ENCODE data around the gene CAPN5.

Gene CAPN5

DNA sequence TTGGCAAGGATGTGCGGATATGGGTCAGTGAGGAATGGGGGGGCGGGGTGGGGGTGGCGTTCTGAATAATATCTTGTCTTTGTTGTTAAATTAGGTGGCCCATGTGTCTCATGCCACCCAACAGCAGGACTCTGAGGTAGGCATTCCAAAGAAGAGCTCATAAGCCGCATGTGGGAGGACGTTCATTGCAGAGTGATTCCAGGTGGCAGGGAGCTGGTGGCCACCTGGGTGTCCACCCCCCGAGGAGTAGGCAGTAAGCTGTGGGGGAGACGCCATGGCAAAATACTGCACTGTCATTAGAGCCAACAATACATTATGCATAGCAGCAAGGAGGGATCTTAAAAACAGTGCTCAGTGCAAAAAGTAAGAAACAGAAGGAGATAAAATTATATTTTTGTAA, 14.3 kb upstream of the CAPN5 start:
- H2BK120ac ChIP-seq (ENCODE audit: insufficient read depth, low read length, poor library complexity): no peak overlapping the region
- no peaks in the 10 kb centered on the region for H3K36me3 ChIP-seq (ENCODE audit: control insufficient read depth in 1 of 2, insufficient read depth in 2 of 2, low read length in 2 of 2)
- no peak overlapping the region for H4K12ac ChIP-seq (ENCODE audit: low read depth, low read length)
- no peak overlapping the region for H2BK5ac ChIP-seq (ENCODE audit: low read depth, low read length, poor library complexity)
- H4K8ac ChIP-seq (ENCODE audit: low read depth, low read length): no peak overlapping the region
- H3K9me3 ChIP-seq (ENCODE audit: insufficient read depth, low read depth, low read length): peaks cover 11% of the 10 kb centered on the region
- H3K4me2 ChIP-seq (ENCODE audit: low read length): no peak overlapping the region
- no peak overlapping the region for H3K4ac ChIP-seq (ENCODE audit: low read depth, low read length)
- no peak for DNase-seq
- no peak overlapping the region for H2AK5ac ChIP-seq (ENCODE audit: low read length)
- no CpG with 5 or more reads among the region's 7 CpGs for WGBS (ENCODE audit: extremely low coverage, insufficient coverage, insufficient read length)
- no peaks in the 10 kb centered on the region for H3K4me1 ChIP-seq (ENCODE audit: control insufficient read depth in 1 of 2, insufficient read depth in 2 of 2, low read length in 2 of 2)
- H3K79me2 ChIP-seq (ENCODE audit: control insufficient read depth, insufficient read depth, low read length, poor library complexity): no peaks in the 10 kb centered on the region
- no peaks in the 10 kb centered on the region for H3K27me3 ChIP-seq (ENCODE audit: insufficient read depth, low read length)
- no peak overlapping the region for H3K4me3 ChIP-seq (ENCODE audit: low read depth, low read length)
- no peak overlapping the region for H3K18ac ChIP-seq (ENCODE audit: low read length)
- no peak overlapping the region for H2BK12ac ChIP-seq (ENCODE audit: low read length)
- no peak overlapping the region for H2AFZ ChIP-seq (ENCODE audit: insufficient read depth, low read length, poor library complexity)
- H3K14ac ChIP-seq (ENCODE audit: low read length): no peak overlapping the region
- no peaks in the 10 kb centered on the region for H3K79me1 ChIP-seq (ENCODE audit: low read length)
- H4K91ac ChIP-seq (ENCODE audit: low read depth, low read length): no peak overlapping the region
- H3K23ac ChIP-seq (ENCODE audit: low read length): no peak overlapping the region
- no peak overlapping the region for H3K9ac ChIP-seq (ENCODE audit: low read length)
- H3K27ac ChIP-seq (ENCODE audit: low read depth, low read length): no peak overlapping the region

DNA sequence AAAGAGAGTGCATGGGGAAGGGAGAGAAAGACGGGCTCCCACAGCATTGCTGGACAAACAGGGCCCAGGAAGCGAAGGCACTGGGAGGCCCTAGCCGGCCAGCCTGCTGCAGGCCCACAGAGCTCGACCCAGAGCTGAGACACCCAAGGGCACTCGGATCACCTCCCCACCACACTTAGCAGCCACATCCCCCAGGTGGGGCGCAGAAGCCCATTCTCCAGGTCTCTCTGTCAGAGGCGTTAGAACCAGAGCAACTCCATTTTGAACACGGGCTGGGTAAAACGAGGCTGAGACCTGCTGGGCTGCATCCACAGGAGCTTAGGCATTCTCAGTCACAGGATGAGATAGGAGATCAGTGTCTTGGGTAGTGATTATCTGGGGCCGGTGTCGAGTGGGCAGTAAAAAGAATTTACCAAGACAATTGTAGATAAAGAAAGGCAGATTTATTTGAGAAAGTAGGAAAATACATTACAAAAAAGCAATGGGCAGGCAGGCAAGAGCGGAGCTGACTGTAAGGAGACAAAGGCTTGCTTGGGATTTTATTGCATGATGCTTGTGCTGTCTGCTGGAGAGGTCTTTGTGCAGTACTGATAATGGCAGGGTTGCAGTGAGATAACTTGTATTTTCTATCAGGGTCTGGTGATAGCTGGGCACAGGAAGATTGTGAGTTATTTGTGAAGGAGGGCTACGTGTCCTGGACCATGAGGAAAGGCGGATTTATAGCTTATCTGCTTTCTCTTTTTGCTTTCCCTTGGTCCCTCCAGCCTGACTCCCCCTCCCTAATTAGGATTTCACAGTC, 13.4 kb upstream of the CAPN5 start:
- Histone ChIP-seq H2AK5ac (ENCODE audit: low read length) (no peak overlapping the region), H3K79me2 (ENCODE audit: control insufficient read depth, insufficient read depth, low read length, poor library complexity) (no peaks in the 10 kb centered on the region), H2BK120ac (ENCODE audit: insufficient read depth, low read length, poor library complexity) (no peak overlapping the region), H3K27ac (ENCODE audit: low read depth, low read length) (no peak overlapping the region), H3K4me2 (ENCODE audit: low read length) (no peak overlapping the region), H3K14ac (ENCODE audit: low read length) (no peak overlapping the region), H3K18ac (ENCODE audit: low read length) (no peak overlapping the region), H3K4me3 (ENCODE audit: low read depth, low read length) (no peak overlapping the region), H2AFZ (ENCODE audit: insufficient read depth, low read length, poor library complexity) (no peak overlapping the region), H3K4ac (ENCODE audit: low read depth, low read length) (no peak overlapping the region), H3K27me3 (ENCODE audit: insufficient read depth, low read length) (no peaks in the 10 kb centered on the region), H3K79me1 (ENCODE audit: low read length) (no peaks in the 10 kb centered on the region), H3K9ac (ENCODE audit: low read length) (no peak overlapping the region), H4K12ac (ENCODE audit: low read depth, low read length) (no peak overlapping the region), H3K4me1 (ENCODE audit: control insufficient read depth in 1 of 2, insufficient read depth in 2 of 2, low read length in 2 of 2) (no peaks in the 10 kb centered on the region), H3K23ac (ENCODE audit: low read length) (no peak overlapping the region), H4K91ac (ENCODE audit: low read depth, low read length) (no peak overlapping the region), H3K9me3 (ENCODE audit: insufficient read depth, low read depth, low read length) (peaks cover 14% of the 10 kb centered on the region), H4K8ac (ENCODE audit: low read depth, low read length) (no peak overlapping the region), H3K36me3 (ENCODE audit: control insufficient read depth in 1 of 2, insufficient read depth in 2 of 2, low read length in 2 of 2) (no peaks in the 10 kb centered on the region), H2BK5ac (ENCODE audit: low read depth, low read length, poor library complexity) (no peak overlapping the region), H2BK12ac (ENCODE audit: low read length) (no peak overlapping the region)
- no peak for DNase-seq
- no CpG with 5 or more reads among the region's 14 CpGs for WGBS (ENCODE audit: extremely low coverage, insufficient coverage, insufficient read length)

DNA sequence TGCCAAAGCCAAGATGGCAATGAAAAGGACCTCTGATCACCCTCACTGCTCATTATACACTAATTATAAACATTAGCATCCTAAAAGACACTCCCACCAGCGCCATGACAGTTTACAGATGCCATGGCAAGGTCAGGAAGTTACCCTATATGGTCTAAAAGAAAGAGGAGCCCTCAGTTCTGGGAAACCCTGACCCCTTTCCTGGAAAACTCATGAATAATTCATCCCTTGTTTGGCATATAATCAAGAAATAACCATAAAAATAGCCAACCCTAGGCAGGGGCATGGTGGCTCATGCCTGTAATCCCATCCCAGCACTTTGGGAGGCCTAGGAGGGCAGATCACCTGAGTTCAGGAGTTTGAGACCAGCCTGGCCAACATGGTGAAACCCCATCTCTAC, 12.7 kb upstream of the CAPN5 start:
- Histone ChIP-seq H3K23ac (ENCODE audit: low read length) (no peak overlapping the region), H3K79me1 (ENCODE audit: low read length) (no peaks in the 10 kb centered on the region), H3K4me1 (ENCODE audit: control insufficient read depth in 1 of 2, insufficient read depth in 2 of 2, low read length in 2 of 2) (no peaks in the 10 kb centered on the region), H3K27ac (ENCODE audit: low read depth, low read length) (no peak overlapping the region), H3K14ac (ENCODE audit: low read length) (no peak overlapping the region), H3K79me2 (ENCODE audit: control insufficient read depth, insufficient read depth, low read length, poor library complexity) (no peaks in the 10 kb centered on the region), H4K12ac (ENCODE audit: low read depth, low read length) (no peak overlapping the region), H4K8ac (ENCODE audit: low read depth, low read length) (no peak overlapping the region), H2BK5ac (ENCODE audit: low read depth, low read length, poor library complexity) (no peak overlapping the region), H2BK120ac (ENCODE audit: insufficient read depth, low read length, poor library complexity) (no peak overlapping the region), H3K9ac (ENCODE audit: low read length) (no peak overlapping the region), H2BK12ac (ENCODE audit: low read length) (no peak overlapping the region), H3K9me3 (ENCODE audit: insufficient read depth, low read depth, low read length) (peaks cover 14% of the 10 kb centered on the region), H3K18ac (ENCODE audit: low read length) (no peak overlapping the region), H3K4ac (ENCODE audit: low read depth, low read length) (no peak overlapping the region), H2AK5ac (ENCODE audit: low read length) (no peak overlapping the region), H3K27me3 (ENCODE audit: insufficient read depth, low read length) (no peaks in the 10 kb centered on the region), H3K36me3 (ENCODE audit: control insufficient read depth in 1 of 2, insufficient read depth in 2 of 2, low read length in 2 of 2) (no peaks in the 10 kb centered on the region), H2AFZ (ENCODE audit: insufficient read depth, low read length, poor library complexity) (no peak overlapping the region), H3K4me2 (ENCODE audit: low read length) (no peak overlapping the region), H3K4me3 (ENCODE audit: low read depth, low read length) (no peak overlapping the region), H4K91ac (ENCODE audit: low read depth, low read length) (no peak overlapping the region)
- DNase-seq: no peak
- WGBS (ENCODE audit: extremely low coverage, insufficient coverage, insufficient read length): no CpG with 5 or more reads among the region's 1 CpG

DNA sequence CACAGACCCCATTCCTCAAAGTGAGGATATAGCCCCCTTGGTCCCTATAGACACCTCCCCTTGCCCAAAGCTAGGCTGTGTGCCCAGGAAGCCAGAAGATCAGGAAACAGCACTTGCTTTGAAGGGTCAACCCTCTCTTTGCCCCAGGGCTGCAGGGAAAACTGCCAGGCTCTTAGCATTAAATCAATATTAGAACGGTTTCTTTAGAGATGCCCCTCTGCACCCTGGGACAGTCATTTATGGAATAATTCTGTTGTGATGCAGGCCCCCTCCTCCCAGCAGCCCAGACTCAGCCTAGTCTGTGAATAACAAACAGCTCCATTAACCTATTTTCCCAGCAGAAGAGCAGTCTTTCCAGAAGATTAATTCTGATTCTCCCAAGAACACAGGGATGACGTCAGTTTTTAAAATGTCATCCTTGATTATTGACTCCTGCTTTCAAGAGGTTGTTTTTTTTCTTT, 11.6 kb upstream of the CAPN5 start:
- H3K18ac ChIP-seq (ENCODE audit: low read length): no peak overlapping the region
- H3K9me3 ChIP-seq (ENCODE audit: insufficient read depth, low read depth, low read length): peaks cover 14% of the 10 kb centered on the region
- H3K79me2 ChIP-seq (ENCODE audit: control insufficient read depth, insufficient read depth, low read length, poor library complexity): no peaks in the 10 kb centered on the region
- no peak overlapping the region for H3K23ac ChIP-seq (ENCODE audit: low read length)
- H3K4me3 ChIP-seq (ENCODE audit: low read depth, low read length): no peak overlapping the region
- no peak overlapping the region for H3K27ac ChIP-seq (ENCODE audit: low read depth, low read length)
- no peak overlapping the region for H4K12ac ChIP-seq (ENCODE audit: low read depth, low read length)
- no peak overlapping the region for H2BK5ac ChIP-seq (ENCODE audit: low read depth, low read length, poor library complexity)
- H2BK120ac ChIP-seq (ENCODE audit: insufficient read depth, low read length, poor library complexity): no peak overlapping the region
- H2AK5ac ChIP-seq (ENCODE audit: low read length): no peak overlapping the region
- H3K4me1 ChIP-seq (ENCODE audit: control insufficient read depth in 1 of 2, insufficient read depth in 2 of 2, low read length in 2 of 2): no peaks in the 10 kb centered on the region
- no peaks in the 10 kb centered on the region for H3K27me3 ChIP-seq (ENCODE audit: insufficient read depth, low read length)
- no peak overlapping the region for H2BK12ac ChIP-seq (ENCODE audit: low read length)
- no peak overlapping the region for H4K91ac ChIP-seq (ENCODE audit: low read depth, low read length)
- no peak overlapping the region for H3K4ac ChIP-seq (ENCODE audit: low read depth, low read length)
- no CpG with 5 or more reads among the region's 2 CpGs for WGBS (ENCODE audit: extremely low coverage, insufficient coverage, insufficient read length)
- no peak overlapping the region for H2AFZ ChIP-seq (ENCODE audit: insufficient read depth, low read length, poor library complexity)
- no peak overlapping the region for H3K14ac ChIP-seq (ENCODE audit: low read length)
- H3K79me1 ChIP-seq (ENCODE audit: low read length): no peaks in the 10 kb centered on the region
- H3K4me2 ChIP-seq (ENCODE audit: low read length): no peak overlapping the region
- no peak for DNase-seq
- H3K9ac ChIP-seq (ENCODE audit: low read length): no peak overlapping the region
- no peaks in the 10 kb centered on the region for H3K36me3 ChIP-seq (ENCODE audit: control insufficient read depth in 1 of 2, insufficient read depth in 2 of 2, low read length in 2 of 2)
- no peak overlapping the region for H4K8ac ChIP-seq (ENCODE audit: low read depth, low read length)
